ENCODE data around the gene ATRNL1.
"Not testable (repeated sequence)": the region's sequence is repeated elsewhere in the genome, so short reads cannot be mapped to it uniquely, and the experiment has no call there.

Gene ATRNL1

GRCh38 chr10:115092555-115093285 lies 445 bp upstream of the ATRNL1 start:
- DNase-seq (ENCODE audit: low read depth): peak; percentile 39

GRCh38 chr10:115093776-115094408 lies 727 bp downstream of the ATRNL1 start:
- no peak for DNase-seq (ENCODE audit: low read depth)

GRCh38 chr10:115094416-115095140 lies 1.4 kb downstream of the ATRNL1 start:
- no peak for DNase-seq (ENCODE audit: low read depth)

GRCh38 chr10:115095758-115096157 lies 2.6 kb downstream of the ATRNL1 start:
- DNase-seq (ENCODE audit: low read depth): no peak

- DNase-seq (ENCODE audit: low read depth): no peak
These were observed 10.5 kb downstream of the ATRNL1 start for GRCh38 chr10:115103700-115104099.

- not testable (repeated sequence) for DNase-seq (ENCODE audit: low read depth)
These were observed 12.2 kb downstream of the ATRNL1 start for GRCh38 chr10:115105411-115105810.

- no peak for DNase-seq (ENCODE audit: low read depth)
These were observed 14.7 kb downstream of the ATRNL1 start for GRCh38 chr10:115107830-115108229.

- DNase-seq (ENCODE audit: low read depth): no peak
These were observed 24.1 kb downstream of the ATRNL1 start for GRCh38 chr10:115117301-115117700.

- no peak for DNase-seq (ENCODE audit: low read depth)
These were observed 25.2 kb downstream of the ATRNL1 start for GRCh38 chr10:115118346-115118745.

- no peak for DNase-seq (ENCODE audit: low read depth)
These were observed 32.3 kb downstream of the ATRNL1 start for GRCh38 chr10:115125505-115125904.

- peak; percentile 55 for DNase-seq (ENCODE audit: low read depth)
These were observed 36.6 kb downstream of the ATRNL1 start for GRCh38 chr10:115129752-115130151.

GRCh38 chr10:115136616-115137015 lies 43.5 kb downstream of the ATRNL1 start:
- DNase-seq (ENCODE audit: low read depth): no peak

- peak; percentile 23 for DNase-seq (ENCODE audit: low read depth)
These were observed 48.1 kb downstream of the ATRNL1 start for GRCh38 chr10:115141254-115141653.

GRCh38 chr10:115157357-115157756 lies 64.2 kb downstream of the ATRNL1 start:
- no peak for DNase-seq (ENCODE audit: low read depth)

- DNase-seq (ENCODE audit: low read depth): no peak
These were observed 70.0 kb downstream of the ATRNL1 start for GRCh38 chr10:115163129-115163528.

GRCh38 chr10:115164220-115164619 lies 71.1 kb downstream of the ATRNL1 start:
- DNase-seq (ENCODE audit: low read depth): no peak

- no peak for DNase-seq (ENCODE audit: low read depth)
These were observed 74.6 kb downstream of the ATRNL1 start for GRCh38 chr10:115167751-115168150.

- DNase-seq (ENCODE audit: low read depth): peak; percentile 48
These were observed 78.3 kb downstream of the ATRNL1 start for GRCh38 chr10:115171392-115171960.

- DNase-seq (ENCODE audit: low read depth): no peak
These were observed 80.8 kb downstream of the ATRNL1 start for GRCh38 chr10:115173915-115174443.

GRCh38 chr10:115207276-115207675 lies 114.1 kb downstream of the ATRNL1 start:
- peak; percentile 29 for DNase-seq (ENCODE audit: low read depth)

GRCh38 chr10:115209133-115209532 lies 116.0 kb downstream of the ATRNL1 start:
- DNase-seq (ENCODE audit: low read depth): peak; percentile 4

GRCh38 chr10:115214829-115215228 lies 121.7 kb downstream of the ATRNL1 start:
- DNase-seq (ENCODE audit: low read depth): no peak

All from ELR (cell line).